Esophagus mucosa (tissue), 1 donor: ENCODE data around the gene NCF1. TPM values are rescaled to one million over a fixed set of nuclear protein-coding genes. Genes with fewer than 3 reads are reported as not detected.
"Not testable (repeated sequence)": the region's sequence is repeated elsewhere in the genome, so short reads cannot be mapped to it uniquely, and the experiment has no call there.

Experiments used
- ATAC-seq: fragments of 200-7000 bp; cut with Tn5 transposase; one replicate; pipeline ENCODE4 v1.9.1; 2020
- total RNA-seq: library from RNA; stranded (reverse); gene quantifications from one replicate; pipeline ENCODE4 v1.2.4, GENCODE V29; 2023
- donor health status: DM: yes; HTN: yes; CAD: no.

NCF1 gene
- 2.7 TPM for total RNA-seq

DNA sequence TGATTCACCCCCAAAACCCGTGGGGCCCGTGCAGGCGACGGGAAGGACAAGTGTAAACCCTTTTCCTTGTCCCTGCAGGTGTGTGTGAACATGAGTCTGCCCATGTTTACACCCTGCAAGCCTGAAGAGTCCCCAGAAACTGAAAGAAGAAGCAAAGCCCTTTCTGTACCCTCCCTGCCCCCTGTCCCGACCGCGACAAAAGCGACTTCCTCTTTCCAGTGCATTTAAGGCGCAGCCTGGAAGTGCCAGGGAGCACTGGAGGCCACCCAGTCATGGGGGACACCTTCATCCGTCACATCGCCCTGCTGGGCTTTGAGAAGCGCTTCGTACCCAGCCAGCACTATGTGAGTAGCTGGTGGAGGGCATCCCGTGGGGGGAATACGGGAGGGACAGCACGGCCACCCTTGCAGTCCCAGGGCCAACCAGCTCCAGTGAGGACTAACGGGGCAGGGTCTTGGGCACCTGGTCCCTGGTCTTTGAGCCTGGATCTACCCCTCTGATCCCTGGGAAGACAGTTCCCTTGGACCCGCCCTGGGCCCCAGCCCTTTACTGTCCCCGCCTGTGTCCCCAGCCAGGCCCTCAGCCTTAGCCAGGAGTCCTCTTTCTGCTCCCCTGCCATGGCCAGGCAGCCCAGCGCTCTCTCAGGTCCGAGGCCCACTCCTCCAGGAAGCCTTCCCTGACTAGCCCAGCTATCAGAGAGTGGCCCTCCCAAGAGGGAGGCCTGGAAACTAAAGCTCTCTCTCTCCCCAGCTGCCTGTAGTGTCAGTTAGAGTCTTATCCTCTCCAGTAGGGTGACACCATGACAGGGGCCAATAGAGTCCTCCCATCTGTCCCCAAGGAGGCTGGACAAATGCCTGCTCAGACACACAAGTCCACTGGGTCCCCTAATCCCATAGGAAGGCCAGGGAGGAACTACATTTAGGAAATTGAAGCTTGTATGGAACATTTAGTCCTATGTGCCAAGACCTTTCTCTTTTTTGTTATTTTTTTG lies at the start of gene NCF1:
TSS of gene NCF1 (plus strand) at position 252 of the 991 bp plus-strand sequence. CDS start at position 273, 21 bp downstream.
- ATAC-seq, result peak; percentile 61

DNA sequence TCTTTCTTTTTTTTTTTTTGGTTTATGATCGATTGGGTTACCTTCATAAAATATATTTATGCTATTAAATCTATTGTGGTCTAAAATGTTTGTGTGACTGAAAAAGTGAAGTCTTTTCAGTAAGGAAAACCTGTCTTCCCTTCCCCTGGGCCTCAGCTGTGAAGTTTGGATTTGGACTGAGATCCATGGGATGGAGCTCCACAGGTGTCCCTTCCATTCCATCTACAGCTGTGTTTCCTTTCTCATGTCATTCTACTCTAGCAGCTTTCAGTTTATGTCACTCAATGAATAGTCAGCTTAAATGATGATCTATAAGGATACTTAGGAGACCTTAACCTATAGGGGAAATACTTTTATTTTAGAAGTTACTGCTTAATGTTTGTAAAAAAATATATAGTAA lies 48.0 kb upstream of the NCF1 start:
- ATAC-seq, result no peak

DNA sequence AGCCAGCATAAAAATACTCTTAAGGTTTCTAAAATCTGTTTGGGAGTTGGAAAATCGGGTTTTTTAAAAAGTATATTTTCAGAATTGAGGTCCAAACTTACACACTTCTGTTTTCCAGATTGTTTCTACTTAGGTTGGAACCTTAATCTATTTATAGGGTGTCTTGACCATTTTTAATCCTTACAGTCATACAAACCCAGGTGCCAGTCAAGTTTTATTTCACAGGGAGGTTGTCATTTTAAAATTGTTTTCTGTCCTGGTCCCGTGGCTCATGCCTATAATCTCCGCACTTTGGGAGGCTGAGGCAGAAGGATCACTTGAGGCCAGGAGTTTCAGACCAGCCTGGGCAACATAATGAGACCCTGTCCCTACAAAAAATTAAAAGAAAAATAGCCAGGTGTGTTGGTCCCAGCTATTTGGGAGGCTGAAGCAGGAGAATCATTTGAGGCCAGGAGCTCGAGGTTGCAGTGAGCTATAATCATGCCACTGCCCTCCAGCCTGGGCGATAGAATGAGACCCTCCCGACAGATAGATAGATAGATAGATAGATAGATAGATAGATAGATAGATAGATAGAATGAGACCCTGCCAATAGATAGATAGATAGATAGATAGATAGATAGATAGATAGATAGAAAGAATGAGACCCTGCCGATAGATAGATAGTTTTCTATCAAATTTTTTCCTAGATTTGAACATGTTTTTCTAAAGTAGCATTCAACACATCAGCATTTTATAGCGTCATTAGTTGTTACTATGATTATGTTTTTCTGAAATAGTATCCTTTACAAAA lies 47.3 kb upstream of the NCF1 start:
- no peak for ATAC-seq

DNA sequence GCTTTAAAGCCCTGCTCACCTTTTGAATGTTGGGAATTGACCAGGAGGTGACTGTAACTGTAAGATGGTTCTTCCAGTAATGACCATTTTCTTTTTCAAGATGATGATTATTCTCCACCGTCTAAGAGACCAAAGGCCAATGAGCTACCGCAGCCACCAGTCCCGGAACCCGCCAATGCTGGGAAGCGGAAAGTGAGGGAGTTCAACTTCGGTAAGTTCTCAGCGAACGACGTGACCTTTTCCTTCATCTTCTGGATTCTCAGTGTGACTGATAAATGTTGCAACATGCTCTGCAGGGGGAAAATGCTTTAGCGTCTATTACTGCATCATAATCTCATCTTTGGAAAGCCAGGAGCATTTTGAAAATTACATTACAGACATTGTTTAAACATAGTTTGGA lies 45.1 kb upstream of the NCF1 start:
- not testable (repeated sequence) for ATAC-seq

DNA sequence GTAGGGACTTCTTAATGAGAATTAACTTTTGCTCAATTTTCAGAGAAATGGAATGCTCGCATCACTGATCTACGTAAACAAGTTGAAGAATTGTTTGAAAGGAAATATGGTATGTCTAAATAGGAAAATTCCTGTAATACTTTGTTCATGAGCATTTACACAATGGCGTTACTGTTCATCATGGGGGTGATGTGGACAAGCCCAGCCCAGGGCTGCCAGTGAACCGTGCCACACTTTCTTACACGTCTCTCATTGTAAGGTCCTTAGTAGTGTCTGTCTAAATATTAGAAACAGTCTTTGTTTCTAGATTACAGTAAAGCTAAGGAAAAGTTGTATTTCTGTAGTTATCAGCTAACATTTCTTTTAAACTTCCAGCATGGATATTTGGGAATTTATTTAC lies 43.6 kb upstream of the NCF1 start:
- ATAC-seq, result not testable (repeated sequence)

DNA sequence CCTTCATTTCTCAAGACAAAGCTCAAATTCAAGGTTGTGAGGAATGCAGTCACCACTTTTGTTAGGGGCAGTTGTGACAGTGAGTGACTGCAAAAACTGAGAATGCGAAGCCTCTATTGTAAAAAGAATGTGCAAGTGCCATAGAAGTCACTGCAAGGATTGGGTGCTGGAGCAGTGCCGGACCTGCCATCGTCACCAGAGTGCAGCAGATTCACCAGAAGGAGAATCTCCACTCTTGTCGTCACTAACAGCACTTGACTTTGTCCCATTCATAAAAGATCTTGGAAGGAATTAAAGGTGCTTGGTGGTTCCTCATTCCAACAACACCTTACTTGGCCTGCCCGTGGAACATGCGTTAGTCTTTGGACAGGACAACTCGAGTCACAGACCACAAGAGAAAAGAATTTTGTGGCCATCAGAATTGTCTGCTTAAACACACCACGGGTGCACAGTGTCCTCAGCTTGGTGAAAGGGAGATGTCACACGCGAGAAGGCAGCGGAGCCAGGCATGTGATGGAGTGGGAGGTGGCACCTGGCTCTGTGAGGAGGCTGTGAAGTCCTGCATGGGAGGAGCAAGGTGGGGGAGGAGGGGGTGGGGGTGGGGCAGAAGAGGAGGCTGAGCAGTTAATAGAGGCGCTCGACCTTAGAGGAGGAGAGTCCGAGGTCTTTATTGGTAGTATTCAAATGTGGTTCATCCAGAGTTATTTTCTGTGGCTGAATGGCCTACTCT lies 33.7 kb upstream of the NCF1 start:
- ATAC-seq, result not testable (repeated sequence)

DNA sequence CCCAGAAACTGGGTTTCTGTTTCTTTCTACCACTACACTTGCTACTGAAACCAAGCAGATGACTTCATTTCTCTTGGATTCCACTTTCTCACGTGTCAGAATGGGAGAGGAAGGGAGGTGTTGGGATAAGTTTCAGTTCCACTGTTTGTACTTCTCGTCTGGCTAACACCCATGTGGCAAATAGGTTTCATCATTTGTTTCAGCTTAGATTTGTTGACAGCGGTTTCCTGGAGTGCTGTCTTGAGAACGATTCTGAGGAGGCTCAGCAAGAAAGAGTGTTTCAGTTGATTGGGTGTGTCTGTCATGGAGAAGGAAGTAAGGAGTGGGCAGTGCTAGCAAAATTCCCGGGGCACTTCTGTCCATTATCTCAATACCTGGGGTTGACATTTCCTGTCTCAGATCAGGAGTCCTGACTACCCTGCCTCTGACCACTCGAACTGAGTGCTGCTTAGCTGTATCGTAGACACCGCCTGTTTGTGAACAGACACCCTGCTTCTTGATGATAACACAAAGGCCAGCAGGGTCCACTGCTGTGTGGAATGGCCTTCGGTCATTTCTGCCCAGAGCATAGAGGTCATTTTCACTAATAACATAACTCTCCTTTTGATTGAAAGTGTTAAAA lies 29.8 kb upstream of the NCF1 start:
- peak; percentile 81 for ATAC-seq

DNA sequence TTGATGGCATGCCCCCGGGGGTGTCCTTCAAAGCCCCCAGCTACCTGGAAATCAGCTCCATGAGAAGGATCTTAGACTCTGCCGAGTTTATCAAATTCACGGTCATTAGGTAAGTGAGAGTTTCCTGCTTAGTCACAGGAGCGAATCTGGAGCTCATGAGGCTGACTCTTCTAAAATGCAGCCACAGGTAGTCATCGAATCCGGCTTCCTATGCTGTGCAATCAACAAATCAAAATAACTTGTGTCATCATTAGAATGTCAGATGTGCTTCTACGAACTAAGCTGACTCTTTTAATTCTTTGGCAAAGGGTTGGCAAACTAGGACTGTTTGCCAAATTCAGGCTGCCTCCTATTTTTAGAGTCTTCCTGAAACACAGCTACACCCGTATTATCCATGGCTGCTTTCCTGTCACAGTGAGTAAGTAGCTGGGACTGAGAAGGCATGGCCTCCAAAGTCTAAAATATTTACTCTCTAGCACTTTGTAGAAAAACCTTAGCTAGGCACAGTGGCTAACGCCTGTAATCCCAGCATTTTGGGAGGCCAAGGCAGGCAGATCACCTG lies 19.8 kb upstream of the NCF1 start:
- peak; percentile 68 for ATAC-seq

DNA sequence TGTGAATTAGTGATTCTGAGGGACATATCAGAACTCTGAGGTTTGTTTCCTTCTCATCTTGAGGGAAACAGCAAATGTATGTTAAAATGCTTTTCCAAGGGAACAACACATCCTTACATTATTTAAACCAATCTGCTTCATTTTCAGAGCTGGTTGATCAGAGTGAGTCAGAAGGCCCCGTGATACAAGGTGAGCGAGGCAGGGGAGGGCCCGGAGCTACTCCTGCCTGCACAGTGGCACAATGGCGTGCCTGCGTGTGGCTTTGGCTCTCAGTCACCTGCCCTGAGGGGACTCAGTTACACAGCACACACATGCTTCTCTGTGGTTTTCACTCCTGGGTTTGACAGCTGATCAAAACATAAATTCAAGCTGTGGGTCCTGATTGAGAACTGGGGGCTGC lies 17.1 kb upstream of the NCF1 start:
- peak; percentile 78 for ATAC-seq

DNA sequence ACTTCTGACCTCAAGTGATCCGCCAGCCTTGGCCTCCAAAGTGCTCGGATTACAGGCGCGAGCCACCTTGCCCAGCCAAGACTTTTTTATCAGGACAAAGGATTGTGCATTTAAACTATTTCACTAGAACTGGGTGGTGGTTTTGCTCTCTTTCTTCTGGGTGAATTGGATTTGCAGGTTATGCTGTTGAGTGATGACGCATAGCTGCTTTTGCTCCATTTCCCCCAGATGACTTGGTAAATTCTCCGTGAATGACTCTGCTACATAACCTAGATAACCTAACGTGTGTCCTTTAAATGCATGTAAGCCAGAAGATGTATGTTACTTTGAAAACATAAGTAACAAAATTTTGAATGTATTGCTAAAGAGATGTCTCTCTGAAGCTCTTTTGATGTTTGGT lies 15.5 kb upstream of the NCF1 start:
- ATAC-seq, result peak; percentile 63

DNA sequence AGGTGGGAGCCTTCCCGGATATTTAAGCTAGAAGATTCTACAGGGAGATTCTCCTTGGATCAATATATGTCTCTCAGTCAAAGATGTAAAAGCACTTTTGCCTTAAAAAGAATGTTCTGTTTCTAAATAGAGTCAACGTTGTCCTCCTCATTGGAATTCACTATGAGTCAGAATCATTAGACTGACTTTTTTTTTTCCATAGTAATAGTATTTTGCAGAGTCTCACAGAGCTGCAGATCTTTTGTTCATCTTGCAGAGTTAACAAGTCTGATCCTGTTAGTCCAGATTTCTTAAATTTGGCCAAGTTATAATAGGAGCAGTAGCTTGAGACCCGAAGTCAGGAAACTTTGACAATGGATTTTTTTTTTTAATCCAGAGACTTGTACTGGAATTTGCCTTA lies 14.8 kb upstream of the NCF1 start:
- peak; percentile 52 for ATAC-seq

DNA sequence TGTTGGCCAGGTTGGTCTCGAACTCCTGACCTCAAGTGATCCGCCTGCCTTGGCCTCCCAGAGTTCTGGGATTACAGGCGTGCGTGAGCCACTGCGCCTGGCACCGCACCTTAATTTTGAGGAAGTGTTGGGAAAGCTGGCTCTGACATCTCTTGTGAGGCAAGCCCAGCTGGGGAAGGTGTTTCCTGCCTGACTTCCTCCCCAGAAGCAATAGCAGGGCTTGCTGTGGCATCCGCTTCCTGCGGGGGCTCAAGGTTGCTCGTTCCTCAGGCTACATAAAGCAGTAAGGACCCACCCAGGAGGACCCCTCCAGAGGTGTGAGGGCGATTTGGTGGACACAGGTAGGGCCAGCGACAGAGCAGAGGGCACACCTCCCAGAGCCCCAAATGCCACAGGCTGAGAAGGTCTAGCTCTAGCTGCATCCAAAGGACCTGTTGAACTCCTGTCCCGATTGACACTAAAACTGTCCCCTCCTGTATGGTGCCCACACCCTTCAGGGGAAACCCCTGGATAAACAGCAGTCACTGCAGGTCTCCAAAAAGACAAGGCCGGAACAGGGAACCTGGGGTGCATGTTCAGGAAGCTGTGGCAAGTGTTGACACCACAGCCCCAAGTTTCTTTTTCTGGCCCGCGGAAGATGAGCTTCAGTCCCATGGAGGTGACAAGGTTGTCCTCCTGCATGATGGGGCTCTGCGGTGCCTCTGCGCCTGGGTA lies 8.4 kb upstream of the NCF1 start:
- peak; percentile 57 for ATAC-seq

DNA sequence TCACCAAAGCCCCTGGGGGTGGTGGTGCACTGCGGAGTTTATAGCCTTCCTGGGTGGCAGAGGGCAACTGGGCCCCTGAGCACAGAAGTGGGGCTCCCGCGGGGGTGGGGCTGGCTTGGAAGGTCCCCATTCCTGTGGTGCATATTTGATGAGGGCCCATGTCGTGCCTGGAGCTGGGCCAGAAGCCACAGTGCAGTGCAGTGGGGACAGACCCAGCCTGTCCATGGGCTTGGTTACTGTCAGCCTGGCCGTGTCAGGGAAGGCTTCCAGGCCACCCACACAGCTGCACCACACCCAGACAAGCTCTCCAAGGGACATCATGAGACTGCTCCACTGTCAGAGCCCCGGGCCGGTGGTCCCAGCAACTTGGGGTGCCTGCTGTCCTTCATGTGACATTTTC lies 7.3 kb upstream of the NCF1 start:
- ATAC-seq, result peak; percentile 37

DNA sequence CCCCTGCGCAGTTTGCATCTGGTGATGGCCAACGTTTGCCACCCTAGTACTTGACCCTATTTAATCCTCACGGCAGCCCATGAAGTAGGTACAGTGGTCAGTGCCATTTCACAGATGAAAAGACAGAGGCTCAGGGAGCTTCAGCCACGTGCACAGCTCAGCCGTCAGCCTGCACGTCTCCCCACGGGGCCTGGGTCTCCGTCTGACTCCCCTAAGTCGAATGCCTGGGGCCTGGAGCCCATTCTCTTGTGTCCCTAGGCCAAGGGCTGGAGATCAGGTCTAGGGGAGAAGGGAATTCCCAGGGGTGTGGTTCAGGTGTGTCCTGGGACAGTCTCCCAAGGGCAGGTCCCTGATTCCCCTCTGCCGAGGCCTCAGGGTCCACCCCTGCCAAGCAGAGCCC lies 6.8 kb upstream of the NCF1 start:
- ATAC-seq, result peak; percentile 16

DNA sequence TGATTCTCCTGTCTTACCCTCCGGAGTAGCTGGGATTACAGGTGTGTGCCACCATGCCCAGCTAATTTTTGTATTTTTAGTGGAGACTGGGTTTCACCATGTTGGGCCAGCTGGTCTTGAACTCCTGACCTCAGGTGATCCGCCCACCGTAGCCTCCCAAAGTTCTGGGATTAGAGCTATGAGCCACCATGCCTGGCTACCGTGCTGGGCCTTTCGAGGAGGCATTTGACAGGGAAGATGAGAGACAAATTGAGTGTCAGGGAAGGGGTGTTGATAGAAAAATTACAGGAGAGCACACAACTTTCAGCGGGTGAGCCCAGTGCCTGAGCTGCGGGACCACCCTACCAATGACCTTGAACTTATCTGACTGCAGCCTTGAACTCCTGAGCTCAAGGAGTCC lies 3.7 kb upstream of the NCF1 start:
- ATAC-seq, result not testable (repeated sequence)

DNA sequence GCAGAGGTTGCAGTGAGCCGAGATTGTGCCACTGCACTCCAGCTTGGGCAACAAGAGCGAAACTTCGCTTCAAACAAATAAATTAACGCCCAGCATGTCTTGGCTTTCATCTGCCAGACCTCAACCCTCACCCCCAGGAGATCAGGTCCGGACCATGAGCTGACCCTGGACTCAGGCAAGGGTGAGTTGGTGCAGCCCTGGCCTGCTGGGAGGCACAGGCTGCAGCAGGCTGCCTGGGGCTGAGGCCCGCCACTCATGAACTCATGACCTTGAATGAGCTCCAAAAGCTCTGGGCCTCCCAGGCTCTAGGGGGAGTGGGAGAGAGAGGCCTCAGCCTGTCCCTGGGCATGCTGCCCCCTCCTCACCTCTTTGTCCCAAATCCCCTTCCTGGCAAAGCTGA lies 1.7 kb upstream of the NCF1 start:
- peak; percentile 21 for ATAC-seq

DNA sequence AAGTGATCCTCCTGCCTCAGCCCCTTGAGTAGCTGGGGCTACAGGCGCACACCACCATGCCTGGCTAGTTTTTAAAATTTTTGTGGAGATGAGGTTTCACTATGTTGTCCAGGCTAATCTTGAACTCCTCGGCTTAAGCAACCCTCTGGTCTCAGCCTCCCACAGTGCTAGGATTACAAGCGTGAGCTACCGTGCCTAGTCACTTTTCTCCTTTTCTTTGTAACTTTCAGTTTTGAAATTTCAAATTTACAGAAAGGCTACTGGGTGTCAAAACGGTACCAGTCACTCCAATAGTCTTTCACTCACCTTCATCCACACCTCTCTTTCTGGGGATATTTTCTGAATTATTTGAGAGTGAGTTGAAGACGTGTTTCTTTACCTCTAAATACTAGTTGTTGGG lies 1.3 kb downstream of the NCF1 start:
- not testable (repeated sequence) for ATAC-seq

DNA sequence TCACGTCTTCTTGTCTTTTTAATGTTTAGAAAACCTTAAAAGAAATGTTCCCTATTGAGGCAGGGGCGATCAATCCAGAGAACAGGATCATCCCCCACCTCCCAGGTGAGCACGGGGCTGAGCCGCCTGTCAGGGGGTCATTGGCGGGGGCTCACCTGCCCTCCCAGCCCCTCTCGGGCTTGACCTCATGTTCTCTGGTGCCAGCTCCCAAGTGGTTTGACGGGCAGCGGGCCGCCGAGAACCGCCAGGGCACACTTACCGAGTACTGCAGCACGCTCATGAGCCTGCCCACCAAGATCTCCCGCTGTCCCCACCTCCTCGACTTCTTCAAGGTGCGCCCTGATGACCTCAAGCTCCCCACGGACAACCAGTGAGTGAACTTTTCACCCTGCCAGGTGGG lies 5.2 kb downstream of the NCF1 start:
- not testable (repeated sequence) for ATAC-seq

DNA sequence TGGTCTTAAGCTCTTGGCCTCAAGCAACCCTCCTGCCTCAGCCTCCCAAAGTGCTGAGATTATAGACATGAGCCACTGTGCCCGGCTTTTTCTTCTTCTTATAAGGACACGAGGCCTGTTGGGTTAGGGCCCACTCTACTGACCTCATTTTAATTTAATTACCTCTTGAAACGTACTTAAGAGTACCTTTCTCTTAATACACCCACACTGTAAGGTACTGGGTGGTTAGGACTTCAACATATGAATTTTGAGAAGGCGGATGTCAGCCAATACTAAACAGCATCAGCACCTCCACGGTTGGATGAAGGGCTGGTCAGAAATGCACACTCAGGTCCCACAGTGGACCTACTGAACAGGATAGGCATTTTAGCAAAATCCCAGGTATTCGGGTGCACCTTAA lies 7.9 kb downstream of the NCF1 start:
- ATAC-seq, result not testable (repeated sequence)

DNA sequence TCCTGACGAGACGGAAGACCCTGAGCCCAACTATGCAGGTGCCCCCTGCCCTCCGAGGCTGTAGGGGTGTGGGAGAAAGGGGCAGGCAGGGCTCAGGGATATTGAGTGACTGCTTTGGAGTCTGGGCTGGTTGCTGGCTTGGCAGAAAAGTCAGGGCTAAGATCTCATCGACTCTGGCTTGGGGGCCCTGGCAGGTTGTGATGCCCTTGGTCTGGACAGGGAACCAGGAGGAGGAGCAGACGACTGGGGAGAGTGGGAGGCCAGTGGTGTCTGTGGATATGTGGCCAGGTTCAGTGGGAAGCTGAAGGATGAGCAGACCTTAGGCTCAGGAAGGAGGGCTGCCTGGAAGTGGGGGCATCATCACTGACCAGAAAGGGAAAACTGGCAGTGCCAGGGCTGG lies 9.8 kb downstream of the NCF1 start:
- not testable (repeated sequence) for ATAC-seq
